HepG2 (cell line): ENCODE results near the gene ZNF221.

Experiments used
- CC2D1A ChIP-seq: sonication (generic); formaldehyde crosslinking; IDR thresholded peaks from 2 replicates; pipeline ENCODE4 v1.8.1; 2023; ENCODE audit warnings: mild to moderate bottlenecking, missing genetic modification reagents
- FOXK2 ChIP-seq: fragments of 450-650 bp; IDR thresholded peaks from 2 replicates; pipeline ENCODE4 v1.6.1; 2016
- GMEB2 ChIP-seq: IDR thresholded peaks from 2 replicates; pipeline ENCODE4 v1.6.1; 2016; ENCODE audit warnings: missing biosample characterization, missing genetic modification reagents, low read depth
- KAT8 ChIP-seq: IDR thresholded peaks from 2 replicates; pipeline ENCODE4 v1.6.1; 2016; ENCODE audit warnings: missing genetic modification reagents, missing compliant biosample characterization
- NFIC ChIP-seq: IDR thresholded peaks from 2 replicates; pipeline ENCODE4 v1.6.1; 2012; ENCODE audit warnings: mild to moderate bottlenecking, low read length, inconsistent platforms
- PHB2 ChIP-seq: fragments of 450-650 bp; IDR thresholded peaks from 2 replicates; pipeline ENCODE4 v1.6.1; 2018; ENCODE audit not compliant: partially characterized antibody
- RERE ChIP-seq: IDR thresholded peaks from 2 replicates; pipeline ENCODE4 v1.6.1; 2016; ENCODE audit warnings: low read depth, missing genetic modification reagents, missing compliant biosample characterization
- SAFB2 ChIP-seq: sonication (generic); formaldehyde crosslinking; IDR thresholded peaks from 2 replicates; pipeline ENCODE4 v1.5.1; 2020; ENCODE audit warnings: missing genetic modification reagents, low read depth, mild to moderate bottlenecking, borderline replicate concordance
- TCF7 ChIP-seq: sonication (generic); IDR thresholded peaks from 2 replicates; pipeline ENCODE4 v1.6.1; 2016; ENCODE audit warnings: antibody characterized with exemption, low read depth
- ZNF616 ChIP-seq: sonication (generic); formaldehyde crosslinking; IDR thresholded peaks from 2 replicates; pipeline ENCODE4 v1.5.0; 2020; ENCODE audit warnings: low read depth, mild to moderate bottlenecking, missing genetic modification reagents
- TF ChIP-seq, protein P1 (sequence below): sonication (generic); formaldehyde crosslinking; IDR thresholded peaks from 2 replicates; pipeline ENCODE4 v1.5.0; 2020; ENCODE audit warnings: mild to moderate bottlenecking, missing genetic modification reagents, moderate library complexity

GRCh38 chr19:43901395-43902390 lies 49.3 kb upstream of the ZNF221 start:
- TF ChIP-seq GMEB2 (CRISPR knock-in tag) (no peak), RERE (no peak), TCF7 (no peak), FOXK2 (no peak), PHB2 (no peak), KAT8 (peak; percentile 79), ZNF616 (CRISPR knock-in tag) (no peak), NFIC (no peak), SAFB2 (CRISPR knock-in tag) (no peak), CC2D1A (CRISPR knock-in tag) (no peak)
- TF ChIP-seq, protein P1, sequence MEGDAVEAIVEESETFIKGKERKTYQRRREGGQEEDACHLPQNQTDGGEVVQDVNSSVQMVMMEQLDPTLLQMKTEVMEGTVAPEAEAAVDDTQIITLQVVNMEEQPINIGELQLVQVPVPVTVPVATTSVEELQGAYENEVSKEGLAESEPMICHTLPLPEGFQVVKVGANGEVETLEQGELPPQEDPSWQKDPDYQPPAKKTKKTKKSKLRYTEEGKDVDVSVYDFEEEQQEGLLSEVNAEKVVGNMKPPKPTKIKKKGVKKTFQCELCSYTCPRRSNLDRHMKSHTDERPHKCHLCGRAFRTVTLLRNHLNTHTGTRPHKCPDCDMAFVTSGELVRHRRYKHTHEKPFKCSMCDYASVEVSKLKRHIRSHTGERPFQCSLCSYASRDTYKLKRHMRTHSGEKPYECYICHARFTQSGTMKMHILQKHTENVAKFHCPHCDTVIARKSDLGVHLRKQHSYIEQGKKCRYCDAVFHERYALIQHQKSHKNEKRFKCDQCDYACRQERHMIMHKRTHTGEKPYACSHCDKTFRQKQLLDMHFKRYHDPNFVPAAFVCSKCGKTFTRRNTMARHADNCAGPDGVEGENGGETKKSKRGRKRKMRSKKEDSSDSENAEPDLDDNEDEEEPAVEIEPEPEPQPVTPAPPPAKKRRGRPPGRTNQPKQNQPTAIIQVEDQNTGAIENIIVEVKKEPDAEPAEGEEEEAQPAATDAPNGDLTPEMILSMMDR: no peak
